Parathyroid adenoma (tissue), 2 donors: ENCODE results near the gene ACVR1.

ENCODE experiments used
- H2AFZ ChIP-seq: fragments of 300-600 bp; sonication (generic); one replicate; pipeline ENCODE4 v1.7.0; 2017; ENCODE audit warnings: antibody characterized with exemption, mild to moderate bottlenecking
- H3K27ac ChIP-seq: fragments of 300-600 bp; sonication (generic); one replicate; pipeline ENCODE4 v1.7.0; 2017
- H3K27me3 ChIP-seq: fragments of 300-600 bp; sonication (generic); one replicate; pipeline ENCODE4 v1.7.0; 2017; ENCODE audit warnings: low read length; ENCODE audit not compliant: control insufficient read depth, insufficient read depth
- H3K36me3 ChIP-seq: fragments of 300-600 bp; sonication (generic); one replicate; pipeline ENCODE4 v1.7.0; 2017; ENCODE audit warnings: low read length; ENCODE audit not compliant: control insufficient read depth, insufficient read depth
- H3K4me1 ChIP-seq: fragments of 300-600 bp; sonication (generic); one replicate; pipeline ENCODE4 v1.7.0; 2017; ENCODE audit warnings: control low read depth
- H3K4me2 ChIP-seq: fragments of 300-600 bp; sonication (generic); one replicate; pipeline ENCODE4 v1.7.0; 2017; ENCODE audit warnings: low read length
- H3K4me3 ChIP-seq: fragments of 300-600 bp; sonication (generic); one replicate; pipeline ENCODE4 v1.7.0; 2017; ENCODE audit warnings: low read depth, low read length
- H3K79me2 ChIP-seq: fragments of 300-600 bp; sonication (generic); one replicate; pipeline ENCODE4 v1.7.0; 2017; ENCODE audit warnings: control low read depth
- H3K9ac ChIP-seq: fragments of 300-600 bp; sonication (generic); one replicate; pipeline ENCODE4 v1.7.0; 2017; ENCODE audit warnings: mild to moderate bottlenecking
- H3K9me3 ChIP-seq: fragments of 300-600 bp; sonication (generic); one replicate; pipeline ENCODE4 v1.7.0; 2017; ENCODE audit warnings: low read length; ENCODE audit not compliant: control insufficient read depth
- CTCF ChIP-seq: fragments of 300-600 bp; sonication (generic); IDR thresholded peaks from one replicate; pipeline ENCODE4 v1.7.0; 2017; ENCODE audit warnings: antibody characterized with exemption, mild to moderate bottlenecking
- donor health status: primary hyperparathyroidism.

The ACVR1 gene

GRCh38 chr2:157876066-157876785, at the start of gene ACVR1:
Gene ACVR1 (minus strand): TSS chr2:157876330. CDS start chr2:157799493, 76,837 bp downstream.
- H2AFZ ChIP-seq: peak within 1 kb of the TSS; percentile 93
- no peaks in the 10 kb centered on the region for H3K36me3 ChIP-seq
- H3K4me3 ChIP-seq: peak within 1 kb of the TSS; percentile 73
- H3K27me3 ChIP-seq: no peaks in the 10 kb centered on the region
- peak; percentile 17 for TF ChIP-seq CTCF
- H3K79me2 ChIP-seq: peaks cover 10% of the 10 kb centered on the region
- H3K27ac ChIP-seq: peak within 1 kb of the TSS; percentile 89
- peaks cover 11% of the 10 kb centered on the region for H3K4me1 ChIP-seq
- H3K4me2 ChIP-seq: peak within 1 kb of the TSS; percentile 88
- peak within 1 kb of the TSS; percentile 30 for H3K9ac ChIP-seq
- no peaks in the 10 kb centered on the region for H3K9me3 ChIP-seq

DNA sequence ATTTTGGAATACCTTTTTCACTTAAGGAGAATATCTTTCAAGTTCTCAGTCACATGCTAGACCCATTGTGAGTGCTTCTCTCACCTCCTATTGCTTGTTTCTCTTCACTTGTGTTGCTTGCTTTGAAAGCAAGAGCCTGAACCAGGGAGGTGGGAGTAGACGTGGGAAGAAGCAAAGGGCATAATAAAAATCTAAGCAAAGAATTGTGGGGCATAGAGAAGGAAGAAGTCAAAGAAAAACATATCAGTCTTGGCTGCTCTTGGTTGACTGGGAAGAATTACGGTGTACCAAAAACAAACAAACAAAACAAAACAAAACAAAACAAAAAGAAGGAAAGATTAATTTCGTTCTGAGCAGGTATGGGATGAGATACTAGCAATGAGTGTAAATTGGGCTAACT, 48.9 kb upstream of the ACVR1 start:
- TF ChIP-seq CTCF: no peak

DNA sequence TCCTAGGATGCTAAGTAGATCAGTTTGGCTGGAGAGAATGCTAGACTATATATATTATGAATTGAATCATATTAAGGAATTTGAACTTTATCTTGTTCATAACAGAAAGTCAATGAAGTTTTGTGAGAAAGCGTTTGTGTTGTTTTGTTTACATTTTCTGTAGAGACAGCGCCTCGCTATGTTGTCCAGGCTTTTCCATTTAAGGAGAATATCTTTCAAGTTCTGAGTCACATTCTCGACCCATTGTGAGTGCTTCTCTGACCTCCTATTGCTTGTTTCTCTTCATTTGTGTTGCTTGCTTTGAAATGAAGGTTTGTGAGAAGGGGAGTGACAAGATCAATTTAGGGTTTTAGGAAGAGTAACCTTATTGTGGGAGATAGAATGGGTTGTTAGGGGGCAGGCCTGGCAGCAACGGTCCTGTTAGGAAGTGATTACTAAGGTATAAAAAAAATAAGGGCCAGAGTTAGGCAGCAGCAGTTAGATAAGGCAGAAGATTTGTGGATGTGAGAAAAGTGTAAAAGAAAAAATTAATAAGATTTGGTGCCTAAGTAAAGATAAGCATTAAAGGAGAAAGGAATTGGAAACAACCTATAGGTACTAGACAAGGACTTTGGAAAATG, 47.6 kb upstream of the ACVR1 start:
- no peak overlapping the region for H3K27ac ChIP-seq
- H3K79me2 ChIP-seq: no peaks in the 10 kb centered on the region
- H3K27me3 ChIP-seq: no peaks in the 10 kb centered on the region
- H3K4me3 ChIP-seq: no peak overlapping the region
- H2AFZ ChIP-seq: no peak overlapping the region
- H3K9me3 ChIP-seq: no peaks in the 10 kb centered on the region
- H3K4me2 ChIP-seq: no peak overlapping the region
- no peaks in the 10 kb centered on the region for H3K4me1 ChIP-seq
- no peak for TF ChIP-seq CTCF
- H3K36me3 ChIP-seq: no peaks in the 10 kb centered on the region
- H3K9ac ChIP-seq: no peak overlapping the region

More for the DNA sequence above, 48.9 kb upstream of the ACVR1 start:
- Histone ChIP-seq H3K27ac (no peak overlapping the region), H3K27me3 (no peaks in the 10 kb centered on the region), H3K79me2 (no peaks in the 10 kb centered on the region), H3K36me3 (no peaks in the 10 kb centered on the region), H3K9me3 (no peaks in the 10 kb centered on the region), H3K4me2 (no peak overlapping the region), H3K9ac (no peak overlapping the region), H2AFZ (no peak overlapping the region), H3K4me1 (no peaks in the 10 kb centered on the region), H3K4me3 (no peak overlapping the region)

DNA sequence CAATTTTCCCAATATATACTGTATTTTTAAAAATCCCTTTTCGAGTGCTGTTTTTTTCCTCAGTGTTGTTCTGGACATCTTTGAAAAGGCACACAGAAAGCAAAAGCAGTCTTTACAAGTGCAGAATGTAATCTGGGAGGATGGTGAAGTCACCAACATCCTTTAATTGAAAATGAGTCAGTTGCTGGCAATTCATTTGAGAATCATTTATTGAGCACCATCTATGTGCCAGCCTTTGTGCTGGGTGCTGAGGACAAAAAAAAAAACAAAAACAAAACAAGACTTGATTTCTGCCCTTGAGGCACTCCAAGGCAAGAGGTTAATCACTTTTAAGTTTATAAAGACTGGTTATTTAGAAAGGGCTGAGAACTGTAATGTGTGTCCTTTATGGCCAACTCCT, 46.7 kb upstream of the ACVR1 start:
- Histone ChIP-seq H3K9ac (no peak overlapping the region), H3K79me2 (no peaks in the 10 kb centered on the region), H3K27ac (no peak overlapping the region), H3K4me1 (no peaks in the 10 kb centered on the region), H3K4me2 (no peak overlapping the region), H3K36me3 (no peaks in the 10 kb centered on the region), H2AFZ (no peak overlapping the region), H3K27me3 (no peaks in the 10 kb centered on the region), H3K9me3 (no peaks in the 10 kb centered on the region), H3K4me3 (no peak overlapping the region)
- no peak for TF ChIP-seq CTCF
